Effector CD8-positive, alpha-beta T cell (primary cell): Measurements from ENCODE around the gene PPFIA4.

Experiments used
- DNase-seq: peaks from one replicate; lab custom pipeline; 2025; lab: John Stamatoyannopoulos, UW

PPFIA4 gene

GRCh38 chr1:203040513-203041275 is 14.4 kb downstream of the PPFIA4 start:
- DNase-seq: no peak

GRCh38 chr1:203041351-203041932 is 15.2 kb downstream of the PPFIA4 start:
- DNase-seq: no peak

- DNase-seq: no peak
These were observed 17.7 kb downstream of the PPFIA4 start for GRCh38 chr1:203043830-203044545.

- no peak for DNase-seq
These were observed 18.4 kb downstream of the PPFIA4 start for GRCh38 chr1:203044546-203045250.

- no peak for DNase-seq
These were observed 19.0 kb downstream of the PPFIA4 start for GRCh38 chr1:203045336-203045735.

GRCh38 chr1:203045821-203046594 is 19.7 kb downstream of the PPFIA4 start:
- DNase-seq: no peak

GRCh38 chr1:203046984-203047630 is 20.8 kb downstream of the PPFIA4 start:
- DNase-seq: no peak

GRCh38 chr1:203048086-203048485 is 21.8 kb downstream of the PPFIA4 start:
- DNase-seq: no peak

- no peak for DNase-seq
These were observed 22.3 kb downstream of the PPFIA4 start for GRCh38 chr1:203048555-203049051.

GRCh38 chr1:203049077-203049476 is 22.8 kb downstream of the PPFIA4 start:
- no peak for DNase-seq

- no peak for DNase-seq
These were observed 23.4 kb downstream of the PPFIA4 start for GRCh38 chr1:203049576-203050180.

GRCh38 chr1:203050826-203051225 is 24.5 kb downstream of the PPFIA4 start:
- DNase-seq: no peak

- DNase-seq: no peak
These were observed 25.6 kb downstream of the PPFIA4 start for GRCh38 chr1:203051841-203052324.

GRCh38 chr1:203052601-203053000 is 26.3 kb downstream of the PPFIA4 start:
- no peak for DNase-seq

GRCh38 chr1:203054184-203054583 is 27.9 kb downstream of the PPFIA4 start:
- DNase-seq: no peak

- DNase-seq: no peak
These were observed 28.4 kb downstream of the PPFIA4 start for GRCh38 chr1:203054642-203055041.

- DNase-seq: no peak
These were observed 29.0 kb downstream of the PPFIA4 start for GRCh38 chr1:203055161-203055799.

GRCh38 chr1:203056012-203056411 is 29.7 kb downstream of the PPFIA4 start:
- DNase-seq: no peak

- no peak for DNase-seq
These were observed 30.2 kb downstream of the PPFIA4 start for GRCh38 chr1:203056516-203056915.
